Thyroid gland (tissue), 4 donors: ENCODE data around the gene ZNF443.

Experiments used
- CTCF ChIP-seq, 6 experiments: fragments of 200-600 bp in 3 of 6; fragments of 450-650 bp in 3 of 6; sonication (generic) in 3 of 6; IDR thresholded peaks; one replicate each; pipeline ENCODE4 v1.5.1; 2016 to 2019; ENCODE audit warnings: antibody characterized with exemption in 6 of 6, mild to moderate bottlenecking in 2 of 6, inconsistent platforms in 1 of 6, moderate library complexity in 1 of 6
- POLR2A ChIP-seq, 2 donors: fragments of 450-650 bp; IDR thresholded peaks; one replicate each; pipeline ENCODE4 v1.6.1; 2017; ENCODE audit warnings: antibody characterized with exemption in 2 of 2, mild to moderate bottlenecking in 2 of 2, moderate library complexity in 1 of 2

GRCh38 chr19:12450844-12451243 is 10.0 kb upstream of the ZNF443 start:
- TF ChIP-seq CTCF (IDR thresholded peaks at IDR 0.05) (no peak), POLR2A (IDR thresholded peaks at IDR 0.05) (no peak)
